Body of pancreas (tissue), 4 donors: ENCODE results near the gene BMP6.

ENCODE experiments used
- POLR2A ChIP-seq, 3 donors: fragments of 450-650 bp; IDR thresholded peaks; one replicate each; pipeline ENCODE4 v1.6.1; 2016; ENCODE audit warnings: antibody characterized with exemption in 3 of 3, mild to moderate bottlenecking in 2 of 3
- TF ChIP-seq, protein P1 (sequence below), 7 experiments: fragments of 450-650 bp in 4 of 7; fragments of 200-600 bp in 3 of 7; sonication (generic) in 3 of 7; IDR thresholded peaks; one replicate each; pipeline ENCODE4 v1.5.1; 2016 to 2019; ENCODE audit warnings: antibody characterized with exemption in 7 of 7

DNA sequence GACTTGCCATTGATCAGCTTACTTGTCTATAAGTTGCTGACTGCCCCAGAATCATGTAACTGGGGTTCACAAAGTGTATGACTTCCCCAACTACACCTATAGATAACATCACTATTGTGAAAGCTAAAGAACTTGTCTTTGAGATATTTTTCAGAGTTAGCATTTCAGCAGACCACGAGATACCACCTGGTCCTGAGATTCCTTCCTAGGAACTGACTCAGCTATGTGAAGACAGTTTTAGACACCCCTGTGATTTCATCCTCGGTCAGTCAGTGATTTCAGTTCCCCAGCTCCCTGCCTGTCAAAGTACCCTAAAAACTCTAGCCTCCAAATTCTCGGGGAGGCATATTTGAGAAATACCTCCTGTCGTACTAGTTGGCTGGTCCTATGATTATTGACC is 122.3 kb downstream of the BMP6 start:
- TF ChIP-seq, protein P1, sequence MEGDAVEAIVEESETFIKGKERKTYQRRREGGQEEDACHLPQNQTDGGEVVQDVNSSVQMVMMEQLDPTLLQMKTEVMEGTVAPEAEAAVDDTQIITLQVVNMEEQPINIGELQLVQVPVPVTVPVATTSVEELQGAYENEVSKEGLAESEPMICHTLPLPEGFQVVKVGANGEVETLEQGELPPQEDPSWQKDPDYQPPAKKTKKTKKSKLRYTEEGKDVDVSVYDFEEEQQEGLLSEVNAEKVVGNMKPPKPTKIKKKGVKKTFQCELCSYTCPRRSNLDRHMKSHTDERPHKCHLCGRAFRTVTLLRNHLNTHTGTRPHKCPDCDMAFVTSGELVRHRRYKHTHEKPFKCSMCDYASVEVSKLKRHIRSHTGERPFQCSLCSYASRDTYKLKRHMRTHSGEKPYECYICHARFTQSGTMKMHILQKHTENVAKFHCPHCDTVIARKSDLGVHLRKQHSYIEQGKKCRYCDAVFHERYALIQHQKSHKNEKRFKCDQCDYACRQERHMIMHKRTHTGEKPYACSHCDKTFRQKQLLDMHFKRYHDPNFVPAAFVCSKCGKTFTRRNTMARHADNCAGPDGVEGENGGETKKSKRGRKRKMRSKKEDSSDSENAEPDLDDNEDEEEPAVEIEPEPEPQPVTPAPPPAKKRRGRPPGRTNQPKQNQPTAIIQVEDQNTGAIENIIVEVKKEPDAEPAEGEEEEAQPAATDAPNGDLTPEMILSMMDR (IDR thresholded peaks at IDR 0.05): no peak
- TF ChIP-seq POLR2A (IDR thresholded peaks at IDR 0.05): no peak
